Endothelial cell of umbilical vein (primary cell): Measurements from ENCODE around the gene TPO.

Source experiments
- CTCF ChIP-seq, 2 donors: IDR thresholded peaks; 1 replicate in 1 of 2; 2 replicates in 1 of 2; pipeline ENCODE4 v1.5.1; 2011; ENCODE audit warnings: low read length in 2 of 2, mild to moderate bottlenecking in 2 of 2, moderate library complexity in 2 of 2, control low read depth in 1 of 2, inconsistent platforms in 1 of 2, low read depth in 1 of 2; ENCODE audit not compliant: insufficient read depth in 1 of 2; ENCODE audit errors: extremely low read depth in 1 of 2
- EZH2 ChIP-seq: IDR thresholded peaks from 2 replicates; pipeline ENCODE4 v1.6.1; 2012; ENCODE audit warnings: borderline replicate concordance, low read depth, mild to moderate bottlenecking, moderate library complexity, low read length, inconsistent platforms; ENCODE audit not compliant: severe bottlenecking
- POLR2A ChIP-seq: IDR thresholded peaks from 2 replicates; pipeline ENCODE4 v1.6.1; 2012; ENCODE audit warnings: low read depth, mild to moderate bottlenecking, control low read depth, low read length

GRCh38 chr2:1460851-1461418 lies 47.7 kb downstream of the TPO start:
- TF ChIP-seq EZH2 (no peak), CTCF (IDR thresholded peaks at IDR 0.05; ENCODE audit: extremely low read depth in 1 of 2, insufficient read depth in 1 of 2, low read depth in 1 of 2, low read length in 2 of 2) (no peak), POLR2A (no peak)
